ENCODE results near the gene HAO2.

HAO2 gene

GRCh38 chr1:119372503-119373086 lies 4.0 kb downstream of the HAO2 start:
- Histone ChIP-seq H3K27me3 (ENCODE audit: insufficient read depth, low read length, poor library complexity) (peaks cover 23% of the 10 kb centered on the region), H3K4me1 (ENCODE audit: insufficient read depth, low read length) (no peaks in the 10 kb centered on the region), H3K4me3 (ENCODE audit: low read depth in 1 of 2, low read length in 2 of 2) (no peak overlapping the region), H3K9me3 (ENCODE audit: insufficient read depth, low read length, severe bottlenecking) (no peaks in the 10 kb centered on the region), H4K20me1 (ENCODE audit: insufficient read depth, low read length) (no peaks in the 10 kb centered on the region), H3K27ac (ENCODE audit: low read length) (no peak overlapping the region), H3K4me2 (ENCODE audit: insufficient read depth, low read length) (no peak overlapping the region), H3K79me2 (ENCODE audit: insufficient read depth, low read length) (no peaks in the 10 kb centered on the region), H3K36me3 (ENCODE audit: insufficient read depth, low read length) (no peaks in the 10 kb centered on the region), H2AFZ (ENCODE audit: low read depth, low read length) (no peak overlapping the region), H3K9ac (ENCODE audit: low read depth, low read length) (no peak overlapping the region)
- ATAC-seq (ENCODE audit: insufficient read depth, low read depth) (no peak), DNase-seq (no peak)
- TF ChIP-seq CTCF (IDR thresholded peaks at IDR 0.05; ENCODE audit: borderline replicate concordance, extremely low read depth, low read length, poor library complexity, severe bottlenecking) (no peak), EZH2 (IDR thresholded peaks at IDR 0.05; ENCODE audit: borderline replicate concordance, low read depth, low read length, severe bottlenecking) (no peak)

DNA sequence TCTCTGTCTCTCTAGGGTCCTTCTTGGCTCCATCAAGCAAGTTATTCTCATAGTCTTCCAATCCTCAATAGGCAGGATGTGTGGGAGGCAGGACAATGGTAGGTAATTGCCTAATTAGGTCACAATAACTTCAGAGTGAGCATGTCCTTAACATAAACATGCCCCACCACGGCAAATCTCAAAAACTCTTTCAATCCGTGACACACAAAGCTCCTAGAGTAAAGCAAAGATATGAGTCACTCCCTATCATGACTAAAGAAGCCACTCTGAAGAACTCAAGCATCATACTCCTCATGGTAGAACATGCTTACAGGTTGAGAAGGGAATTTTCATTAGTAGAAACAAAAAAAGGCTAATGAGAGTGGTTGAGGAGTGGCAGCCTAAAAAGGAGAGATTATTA lies 4.9 kb downstream of the HAO2 start:
- TF ChIP-seq EZH2 (IDR thresholded peaks at IDR 0.05; ENCODE audit: borderline replicate concordance, low read depth, low read length, severe bottlenecking) (no peak), CTCF (IDR thresholded peaks at IDR 0.05; ENCODE audit: borderline replicate concordance, extremely low read depth, low read length, poor library complexity, severe bottlenecking) (no peak)
- no peak overlapping the region for H2AFZ ChIP-seq (ENCODE audit: low read depth, low read length)
- H3K9ac ChIP-seq (ENCODE audit: low read depth, low read length) = no peak overlapping the region
- DNase-seq (no peak), ATAC-seq (ENCODE audit: insufficient read depth, low read depth) (no peak)
- no peaks in the 10 kb centered on the region for H3K4me1 ChIP-seq (ENCODE audit: insufficient read depth, low read length)
- H3K36me3 ChIP-seq (ENCODE audit: insufficient read depth, low read length) = no peaks in the 10 kb centered on the region
- no peaks in the 10 kb centered on the region for H3K9me3 ChIP-seq (ENCODE audit: insufficient read depth, low read length, severe bottlenecking)
- H4K20me1 ChIP-seq (ENCODE audit: insufficient read depth, low read length) = no peaks in the 10 kb centered on the region
- H3K4me2 ChIP-seq (ENCODE audit: insufficient read depth, low read length) = no peak overlapping the region
- H3K4me3 ChIP-seq (ENCODE audit: low read depth in 1 of 2, low read length in 2 of 2) = no peak overlapping the region
- peaks cover 23% of the 10 kb centered on the region for H3K27me3 ChIP-seq (ENCODE audit: insufficient read depth, low read length, poor library complexity)
- no peaks in the 10 kb centered on the region for H3K79me2 ChIP-seq (ENCODE audit: insufficient read depth, low read length)
- no peak overlapping the region for H3K27ac ChIP-seq (ENCODE audit: low read length)

DNA sequence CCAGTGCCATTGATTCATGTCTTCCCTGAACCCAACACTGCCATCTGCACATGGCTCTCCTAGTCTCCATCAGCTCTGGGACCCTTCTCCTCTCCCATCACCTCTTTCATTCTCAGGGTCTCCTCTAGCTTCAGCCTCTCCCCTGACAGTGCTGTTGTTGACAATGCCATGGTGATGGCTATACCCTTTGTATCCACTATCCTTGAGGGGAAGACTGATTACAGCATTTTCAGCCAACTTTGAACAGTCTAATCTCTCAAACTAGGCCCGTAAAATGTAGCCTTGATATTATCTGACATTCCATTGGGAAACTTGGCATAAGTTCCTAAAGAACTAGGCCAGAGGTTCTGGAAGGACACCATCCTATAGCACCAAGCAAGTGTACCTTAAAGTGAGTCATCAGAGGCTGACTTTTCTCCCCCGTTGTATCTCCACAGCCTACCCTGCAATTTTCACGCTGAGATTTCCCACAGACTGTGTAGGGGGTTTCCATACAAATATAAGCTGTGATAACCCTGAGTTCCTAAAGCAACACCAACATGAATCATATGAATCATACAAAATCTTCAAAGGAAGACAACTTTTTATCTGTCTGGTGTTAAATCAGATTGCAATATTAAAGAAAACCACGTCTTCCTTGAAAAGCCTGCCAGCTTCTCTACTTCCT lies 5.8 kb downstream of the HAO2 start:
- Histone ChIP-seq H3K9ac (ENCODE audit: low read depth, low read length) (no peak overlapping the region), H3K4me2 (ENCODE audit: insufficient read depth, low read length) (no peak overlapping the region)

More for the DNA sequence above, 5.8 kb downstream of the HAO2 start:
- TF ChIP-seq EZH2 (IDR thresholded peaks at IDR 0.05; ENCODE audit: borderline replicate concordance, low read depth, low read length, severe bottlenecking) = no peak
- TF ChIP-seq CTCF (IDR thresholded peaks at IDR 0.05; ENCODE audit: borderline replicate concordance, extremely low read depth, low read length, poor library complexity, severe bottlenecking) = no peak
- no peaks in the 10 kb centered on the region for H4K20me1 ChIP-seq (ENCODE audit: insufficient read depth, low read length)
- no peaks in the 10 kb centered on the region for H3K4me1 ChIP-seq (ENCODE audit: insufficient read depth, low read length)
- no peaks in the 10 kb centered on the region for H3K9me3 ChIP-seq (ENCODE audit: insufficient read depth, low read length, severe bottlenecking)
- H3K36me3 ChIP-seq (ENCODE audit: insufficient read depth, low read length) = no peaks in the 10 kb centered on the region
- DNase-seq = no peak
- H3K27me3 ChIP-seq (ENCODE audit: insufficient read depth, low read length, poor library complexity) = peaks cover 19% of the 10 kb centered on the region
- no peak overlapping the region for H2AFZ ChIP-seq (ENCODE audit: low read depth, low read length)
- H3K79me2 ChIP-seq (ENCODE audit: insufficient read depth, low read length) = no peaks in the 10 kb centered on the region
- no peak overlapping the region for H3K4me3 ChIP-seq (ENCODE audit: low read depth in 1 of 2, low read length in 2 of 2)
- ATAC-seq (ENCODE audit: insufficient read depth, low read depth) = no peak
- H3K27ac ChIP-seq (ENCODE audit: low read length) = no peak overlapping the region
